DMS53 treated with DMSO at 0.1 percent for 48 hours (cell line): ENCODE results near the gene DOK7.

ENCODE experiments used
- DNase-seq: peaks from one replicate; lab custom pipeline; 2025; ENCODE audit not compliant: unreplicated experiment; lab: John Stamatoyannopoulos, UW

The DOK7 gene

GRCh38 chr4:3462790-3463415, at the start of gene DOK7:
TSS of gene DOK7 (plus strand) at chr4:3463306. CDS start at chr4:3463376, 70 bp downstream.
- DNase-seq, result no peak

GRCh38 chr4:3413675-3414420, 49.3 kb upstream of the DOK7 start:
- DNase-seq, result no peak

- no peak for DNase-seq
Observed at GRCh38 chr4:3414421-3415279, 48.5 kb upstream of the DOK7 start.

- DNase-seq, result no peak
Observed at GRCh38 chr4:3415471-3416141, 47.5 kb upstream of the DOK7 start.

GRCh38 chr4:3416270-3416669, 46.8 kb upstream of the DOK7 start:
- no peak for DNase-seq

GRCh38 chr4:3416821-3417221, 46.3 kb upstream of the DOK7 start:
- DNase-seq, result no peak

GRCh38 chr4:3417448-3417847, 45.7 kb upstream of the DOK7 start:
- no peak for DNase-seq

GRCh38 chr4:3418029-3418762, 44.9 kb upstream of the DOK7 start:
- DNase-seq, result no peak

GRCh38 chr4:3419836-3420605, 43.1 kb upstream of the DOK7 start:
- no peak for DNase-seq

- no peak for DNase-seq
Observed at GRCh38 chr4:3420606-3420955, 42.5 kb upstream of the DOK7 start.

- no peak for DNase-seq
Observed at GRCh38 chr4:3420956-3421355, 42.1 kb upstream of the DOK7 start.

- DNase-seq, result no peak
Observed at GRCh38 chr4:3421470-3421869, 41.6 kb upstream of the DOK7 start.

GRCh38 chr4:3422241-3422801, 40.8 kb upstream of the DOK7 start:
- DNase-seq, result no peak

GRCh38 chr4:3422808-3423297, 40.3 kb upstream of the DOK7 start:
- no peak for DNase-seq

GRCh38 chr4:3423406-3423805, 39.7 kb upstream of the DOK7 start:
- DNase-seq, result no peak

GRCh38 chr4:3423952-3424351, 39.2 kb upstream of the DOK7 start:
- no peak for DNase-seq

GRCh38 chr4:3424522-3425095, 38.5 kb upstream of the DOK7 start:
- no peak for DNase-seq

- DNase-seq, result no peak
Observed at GRCh38 chr4:3426465-3427133, 36.5 kb upstream of the DOK7 start.

- DNase-seq, result no peak
Observed at GRCh38 chr4:3427134-3427476, 36.0 kb upstream of the DOK7 start.
